ENCODE results near the gene OR2W1. TPM values are rescaled to one million over a fixed set of nuclear protein-coding genes. Genes with fewer than 3 reads are reported as not detected.

Gene OR2W1
- polyA plus RNA-seq, 4 donors = not detected

DNA sequence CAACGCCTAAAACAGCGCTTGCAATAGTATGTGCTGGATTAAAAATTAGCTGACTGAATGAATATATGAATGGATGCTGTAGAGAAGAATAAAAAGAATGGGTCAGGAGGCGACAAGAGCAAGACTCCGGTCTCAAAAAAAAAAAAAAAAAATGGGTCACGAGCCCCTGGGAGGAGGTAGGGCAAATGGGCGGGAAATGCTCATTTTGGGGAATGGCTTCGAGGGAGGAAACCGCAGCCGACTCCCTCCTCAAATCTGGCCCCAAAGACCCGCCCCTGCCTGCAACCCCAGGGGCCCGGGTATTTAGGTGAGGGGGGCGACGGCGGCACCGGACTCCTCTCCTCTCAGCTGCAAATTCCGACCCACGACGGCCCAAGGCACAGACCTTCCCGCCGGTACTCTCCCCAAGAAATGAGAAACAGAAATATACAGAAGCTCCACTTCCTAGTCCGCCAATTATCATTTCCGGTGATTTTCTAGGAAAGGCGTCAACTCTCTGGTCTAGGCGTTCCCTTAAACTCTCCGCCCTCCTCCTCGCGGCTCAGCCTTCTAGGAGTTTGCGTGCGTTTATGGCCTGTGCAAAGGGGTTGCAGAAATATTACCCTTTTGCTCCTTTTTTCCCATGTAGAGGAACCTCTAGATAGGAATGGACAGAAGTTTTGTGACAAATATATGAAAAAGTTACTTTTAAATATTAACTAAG, 39.6 kb downstream of the OR2W1 start, which contains the start of gene ZNF311:
ZNF311 (minus strand) TSS at position 133 of the 703 bp plus-strand sequence. CDS start 1,361 bp downstream, outside the sequence.
- peak in 2 of 4 donors; percentile 72 to 74 for DNase-seq (ENCODE audit: low read depth in 4 of 4, low spot score in 3 of 4)

DNA sequence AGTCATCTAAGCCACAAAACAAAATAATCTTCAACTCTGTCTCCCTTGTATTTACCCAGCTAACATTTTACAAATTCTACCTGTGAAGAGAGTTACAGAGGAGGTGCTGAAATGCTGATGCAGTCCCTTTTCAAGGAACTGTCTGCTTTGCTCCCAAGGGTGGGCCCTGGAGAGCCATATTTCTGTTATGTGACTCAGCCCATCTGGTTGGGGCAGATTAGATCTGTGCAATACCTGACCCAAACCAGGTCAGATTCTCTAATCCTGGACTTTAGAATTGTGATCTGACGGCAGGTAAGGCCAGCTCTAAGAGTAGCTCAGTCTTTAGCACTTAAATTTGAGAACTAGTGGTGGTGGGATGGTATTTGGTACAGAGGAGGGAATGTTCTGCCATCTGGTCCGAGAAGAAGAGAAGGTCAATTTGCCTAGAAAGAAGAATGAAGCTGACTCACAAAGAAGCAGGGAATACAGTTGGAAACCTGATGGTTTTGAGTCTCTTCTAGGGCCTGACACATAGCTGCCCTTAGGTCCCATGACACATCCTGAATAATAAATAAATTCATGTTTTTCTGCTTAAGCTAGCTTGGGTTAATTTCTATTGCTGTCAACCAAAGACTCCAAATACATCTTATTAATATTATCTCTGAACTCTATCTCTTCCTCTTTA, 48.0 kb downstream of the OR2W1 start:
- DNase-seq (ENCODE audit: low read depth in 4 of 4, low spot score in 3 of 4) = no peak

DNA sequence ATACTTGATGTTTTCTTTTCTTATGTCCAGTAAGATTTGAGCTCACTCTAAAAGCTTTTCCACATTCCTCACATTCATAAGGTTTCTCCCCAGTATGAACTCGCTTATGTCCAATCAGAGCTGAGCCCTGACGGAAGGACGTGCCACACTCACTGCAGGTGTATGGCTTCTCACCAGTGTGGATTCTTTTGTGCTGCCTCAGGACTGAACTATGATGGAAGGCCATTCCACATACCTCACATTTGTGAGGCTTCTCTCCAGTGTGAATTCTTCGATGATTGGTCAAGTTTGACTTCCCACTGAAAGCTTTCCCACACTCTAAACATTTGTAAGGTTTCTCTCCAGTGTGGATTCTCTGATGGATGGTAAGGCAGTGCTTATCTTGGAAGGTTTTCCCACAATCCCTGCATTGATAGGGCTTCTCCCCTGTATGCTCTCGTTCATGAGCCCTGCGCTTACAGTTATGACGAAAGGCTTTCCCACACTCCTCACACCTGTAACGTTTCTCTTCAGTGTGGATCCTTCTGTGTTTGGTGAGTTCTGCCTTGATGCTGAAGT, 49.8 kb downstream of the OR2W1 start:
- DNase-seq (ENCODE audit: low read depth in 4 of 4, low spot score in 3 of 4) = no peak

Other genes with a start within 250 kb of the OR2W1 start
- 10 to 100 TPM; 68.8 to 78.8 (median 72.1) TPM for gene TRIM27, start 121.2 kb downstream of the OR2W1 start, polyA plus RNA-seq (ENCODE audit: insufficient read length in 4 of 4)
- 1 to 10 TPM; 5.7 to 6.8 (median 6.4) TPM for gene ZNF311, start 39.9 kb downstream of the OR2W1 start, polyA plus RNA-seq (ENCODE audit: insufficient read length in 4 of 4)
- gene OR2B3, start 42.1 kb upstream of the OR2W1 start, polyA plus RNA-seq (ENCODE audit: insufficient read length in 4 of 4) = not detected
- not detected for gene OR2J1, start 54.3 kb upstream of the OR2W1 start, polyA plus RNA-seq (ENCODE audit: insufficient read length in 4 of 4)
- not detected for gene OR2J3, start 62.9 kb upstream of the OR2W1 start, polyA plus RNA-seq (ENCODE audit: insufficient read length in 4 of 4)
- not detected for gene OR2J2, start 125.7 kb upstream of the OR2W1 start, polyA plus RNA-seq (ENCODE audit: insufficient read length in 4 of 4)